HG03039 (cell line): ENCODE data around the gene CDKN2B-AS1.

Source experiments
- ATAC-seq: cut with Tn5 transposase; IDR thresholded peaks from one replicate; pipeline ENCODE4 v1.9.1; 2021; ENCODE audit warnings: mild to moderate bottlenecking, moderate library complexity; ENCODE audit not compliant: unreplicated experiment

Gene CDKN2B-AS1

GRCh38 chr9:22114956-22115355, 120.4 kb downstream of the CDKN2B-AS1 start:
- no peak for ATAC-seq

DNA sequence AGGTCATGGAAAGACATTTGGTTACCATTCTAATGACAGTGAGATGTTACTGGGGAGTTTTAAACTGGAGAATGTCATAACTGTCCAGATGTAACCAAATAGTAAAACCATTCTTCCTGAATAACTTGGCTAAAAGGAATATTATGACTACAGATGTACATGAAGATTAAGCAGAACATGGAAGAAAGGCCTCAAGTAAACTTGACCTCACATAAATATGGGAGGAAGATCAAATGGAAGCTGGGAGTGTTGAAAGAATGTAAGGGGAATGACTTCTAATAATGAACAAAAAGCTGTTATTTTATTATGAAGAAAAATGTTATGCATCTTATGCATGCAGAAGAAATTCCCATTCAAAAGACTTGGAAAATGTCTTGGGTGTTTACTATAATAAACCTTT, 122.2 kb downstream of the CDKN2B-AS1 start:
- ATAC-seq, result no peak

GRCh38 chr9:22117511-22118384, 123.2 kb downstream of the CDKN2B-AS1 start:
- no peak for ATAC-seq

- ATAC-seq, result no peak
Observed at GRCh38 chr9:22118810-22119521, 124.4 kb downstream of the CDKN2B-AS1 start.

- ATAC-seq, result no peak
Observed at GRCh38 chr9:22119522-22120158, 125.0 kb downstream of the CDKN2B-AS1 start.

- no peak for ATAC-seq
Observed at GRCh38 chr9:22120159-22120549, 125.6 kb downstream of the CDKN2B-AS1 start.

DNA sequence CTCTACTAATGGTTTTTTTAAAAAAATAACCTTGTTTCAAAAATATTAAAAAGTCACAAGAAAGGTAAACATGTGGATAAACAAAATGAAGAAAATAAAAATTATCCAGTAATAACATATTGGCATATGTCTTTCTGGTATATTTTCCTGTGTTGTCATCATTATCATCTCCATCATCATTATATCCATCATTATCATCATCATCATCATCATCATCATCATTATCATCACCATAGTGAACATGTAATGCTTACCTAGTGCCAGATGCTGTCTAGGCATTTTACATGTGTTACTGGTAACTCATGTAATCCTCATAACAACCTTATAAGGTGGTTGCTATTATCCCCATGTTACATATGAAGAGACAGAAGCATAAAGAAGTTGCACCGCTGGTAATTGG, 126.0 kb downstream of the CDKN2B-AS1 start:
- ATAC-seq, result no peak

DNA sequence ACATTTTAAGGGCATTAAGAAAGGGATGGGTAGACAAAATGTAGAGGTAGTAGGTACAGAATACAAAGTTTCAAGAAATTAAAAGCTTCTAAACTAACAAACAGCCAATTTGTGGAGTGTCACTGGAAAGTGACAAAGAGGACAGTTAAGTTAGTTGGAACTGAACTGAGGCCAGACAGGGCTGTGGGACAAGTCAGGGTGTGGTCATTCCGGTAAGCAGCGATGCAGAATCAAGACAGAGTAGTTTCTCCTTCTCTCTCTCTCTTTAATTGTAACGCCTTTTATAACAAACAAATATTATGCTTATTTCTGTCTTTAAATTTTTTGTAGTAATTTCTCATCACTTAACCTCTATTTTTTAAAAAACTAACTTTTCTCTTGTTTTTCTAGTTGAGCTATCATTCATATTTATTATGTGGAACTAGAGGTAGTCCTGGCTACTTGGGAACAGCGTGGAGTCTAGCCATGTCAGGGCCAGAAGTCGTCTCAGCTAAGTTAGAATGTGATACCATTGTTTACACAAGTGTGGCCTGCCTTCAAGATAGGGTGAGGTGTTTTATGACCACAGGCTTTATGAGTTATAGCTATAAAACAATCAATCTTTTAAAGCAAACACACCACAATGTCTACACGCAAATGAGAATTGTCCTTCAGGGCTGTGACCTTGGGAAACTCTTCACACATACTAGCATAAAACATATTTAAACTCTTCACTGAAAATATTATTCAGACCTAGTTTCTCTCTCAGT, 129.8 kb downstream of the CDKN2B-AS1 start:
- ATAC-seq, result no peak

- ATAC-seq, result no peak
Observed at GRCh38 chr9:22129133-22129532, 134.5 kb downstream of the CDKN2B-AS1 start.

DNA sequence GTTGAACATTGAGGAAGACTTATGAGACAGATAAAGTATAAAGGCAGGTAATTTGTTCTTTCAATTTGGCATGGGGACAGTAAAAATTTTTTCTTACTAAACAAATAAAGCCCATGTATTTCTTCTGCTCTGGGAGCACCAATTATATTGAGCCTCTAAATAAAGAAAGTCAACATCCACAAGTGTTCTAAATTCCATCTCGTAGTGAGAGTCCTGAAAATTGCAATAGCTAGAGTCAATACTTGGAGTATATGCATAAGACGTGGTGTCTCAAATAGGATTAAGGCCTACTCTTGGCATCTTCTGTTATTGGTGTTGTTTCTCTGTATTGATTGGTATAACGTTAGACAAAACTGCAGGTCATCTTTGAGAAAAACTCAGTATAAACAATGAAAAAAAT, 135.0 kb downstream of the CDKN2B-AS1 start:
- no peak for ATAC-seq

GRCh38 chr9:22131817-22132216, 137.2 kb downstream of the CDKN2B-AS1 start:
- no peak for ATAC-seq

GRCh38 chr9:22134390-22134789, 139.8 kb downstream of the CDKN2B-AS1 start:
- no peak for ATAC-seq

DNA sequence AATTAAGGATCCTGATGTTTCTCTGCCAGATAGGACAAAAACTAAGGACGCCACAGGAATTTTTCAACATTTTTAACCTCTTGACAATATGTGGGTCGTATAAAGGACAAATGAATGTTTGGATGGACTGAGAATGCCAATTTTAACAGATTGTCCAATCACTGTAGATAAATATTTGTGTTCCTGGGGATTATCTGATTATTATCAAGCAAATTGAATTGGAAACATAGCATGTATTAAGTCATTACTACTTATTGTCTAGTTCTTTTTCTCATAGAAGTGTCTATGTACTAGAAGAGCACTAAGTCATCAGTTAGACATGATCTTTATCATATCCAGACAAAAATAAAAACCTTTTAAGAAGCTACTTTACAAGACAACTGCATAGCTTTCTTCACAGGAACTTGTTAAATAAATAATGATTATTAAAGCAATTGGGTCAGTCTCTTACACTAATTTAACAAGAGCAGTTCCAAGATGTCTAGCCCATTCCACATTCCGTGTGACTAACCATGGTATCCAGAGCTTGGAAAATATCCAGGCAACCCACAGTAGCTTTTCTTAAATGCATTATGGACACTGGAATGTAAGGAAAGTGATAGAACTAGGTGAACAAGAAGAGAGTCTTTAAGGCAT, 142.0 kb downstream of the CDKN2B-AS1 start:
- no peak for ATAC-seq

DNA sequence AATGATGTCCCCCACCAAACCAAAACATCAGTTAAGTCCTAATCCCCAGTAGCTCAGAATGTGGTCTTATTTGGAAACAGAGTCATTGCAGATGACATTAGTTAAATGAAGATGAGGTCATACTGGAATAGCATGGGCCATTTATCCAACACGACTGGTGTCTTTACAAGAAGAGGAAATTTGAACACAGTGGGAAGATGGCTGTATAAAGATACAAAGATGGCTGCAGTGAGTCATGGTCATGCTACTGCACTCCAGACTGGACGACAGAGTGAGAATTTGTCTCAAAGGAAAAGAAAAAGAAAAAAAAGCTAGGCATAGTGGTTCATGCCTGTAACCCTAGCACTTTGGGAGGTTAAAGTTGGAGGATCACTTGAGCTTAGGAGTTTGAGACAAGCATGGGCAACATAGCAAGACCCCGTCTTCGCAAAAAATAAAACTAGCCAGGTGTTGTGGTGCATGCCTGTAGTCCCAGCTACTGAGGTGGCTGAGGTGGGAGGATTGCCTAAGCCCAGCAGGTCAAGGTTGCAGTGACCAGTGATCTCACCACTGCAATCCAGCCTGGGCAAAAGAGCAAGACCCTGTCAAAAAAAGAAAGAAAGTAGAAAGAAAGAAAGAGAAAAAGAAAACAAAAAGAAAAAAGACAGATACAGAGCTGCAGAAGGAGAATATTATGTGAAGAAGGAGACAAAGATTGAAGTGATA, 144.5 kb downstream of the CDKN2B-AS1 start:
- ATAC-seq, result no peak

GRCh38 chr9:22141908-22142307, 147.3 kb downstream of the CDKN2B-AS1 start:
- no peak for ATAC-seq

DNA sequence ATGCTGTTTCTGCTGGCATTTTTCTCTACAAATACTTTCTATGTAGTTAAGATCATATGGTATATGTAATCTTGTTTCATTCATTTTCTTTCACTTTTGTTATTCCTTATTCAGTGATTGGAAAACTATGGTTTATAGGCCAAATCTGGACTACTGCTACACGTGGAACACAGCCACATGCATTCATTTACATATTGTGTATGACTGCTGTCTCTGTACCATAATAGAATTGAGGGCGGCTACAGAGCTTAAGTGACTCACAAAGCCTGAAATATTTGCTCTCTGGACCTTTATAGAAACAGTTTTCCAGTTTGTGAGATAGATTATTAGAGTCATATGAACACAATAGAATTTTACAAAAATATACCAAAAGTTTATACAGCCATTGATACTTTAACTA, 148.1 kb downstream of the CDKN2B-AS1 start:
- no peak for ATAC-seq

GRCh38 chr9:22143799-22144625, 149.4 kb downstream of the CDKN2B-AS1 start:
- ATAC-seq, result no peak

GRCh38 chr9:22146604-22147003, 152.0 kb downstream of the CDKN2B-AS1 start:
- ATAC-seq, result no peak
